Heart left ventricle (tissue), 16 donors: Measurements from ENCODE around the gene LRP5. TPM values are rescaled to one million over a fixed set of nuclear protein-coding genes. Genes with fewer than 3 reads are reported as not detected.
A peak's percentile ranks its signal among the peaks of the same experiment; 100 is the strongest.

Source experiments
- ATAC-seq, 4 donors: fragments of 200-7000 bp; cut with Tn5 transposase; one replicate each; pipeline ENCODE4 v1.9.1; 2020 to 2022; ENCODE audit warnings: moderate library complexity in 4 of 4, mild to moderate bottlenecking in 3 of 4, moderate number of reproducible peaks in 1 of 4
- DNase-seq, 5 donors: peaks; one replicate each; pipeline ENCODE4 v3.0.0-alpha.2; 2020
- H3K27ac ChIP-seq, 12 donors: fragments of 200-600 bp; sonication (generic) in 4 of 12; one replicate each; pipeline versions ENCODE4 v1.5.0 to v1.8.0; 2016 to 2022; ENCODE audit warnings: mild to moderate bottlenecking in 2 of 12
- H3K27me3 ChIP-seq, 9 donors: fragments of 200-600 bp; sonication (generic) in 2 of 9; one replicate each; pipeline versions ENCODE4 v1.5.1 to v1.8.0; 2016 to 2022; ENCODE audit warnings: mild to moderate bottlenecking in 3 of 9
- H3K36me3 ChIP-seq, 9 donors: fragments of 200-600 bp; sonication (generic) in 2 of 9; one replicate each; pipeline versions ENCODE4 v1.5.0 to v1.8.0; 2018 to 2022; ENCODE audit warnings: mild to moderate bottlenecking in 2 of 9
- H3K4me1 ChIP-seq, 12 donors: fragments of 200-600 bp; sonication (generic) in 4 of 12; one replicate each; pipeline versions ENCODE4 v1.5.0 to v1.8.0; 2016 to 2022; ENCODE audit warnings: mild to moderate bottlenecking in 3 of 12
- H3K4me3 ChIP-seq, 12 donors: fragments of 200-600 bp; sonication (generic) in 4 of 12; one replicate each; pipeline versions ENCODE4 v1.5.0 to v1.8.0; 2017 to 2022; ENCODE audit warnings: mild to moderate bottlenecking in 9 of 12, moderate library complexity in 4 of 12
- H3K9me3 ChIP-seq, 12 donors: fragments of 200-600 bp; sonication (generic) in 4 of 12; one replicate each; pipeline versions ENCODE4 v1.5.0 to v1.8.0; 2016 to 2022; ENCODE audit warnings: mild to moderate bottlenecking in 1 of 12
- CTCF ChIP-seq, 12 donors: fragments of 200-600 bp; sonication (generic) in 4 of 12; IDR thresholded peaks; one replicate each; pipeline versions ENCODE4 v1.5.0 to v1.8.0; 2018 to 2022; ENCODE audit warnings: antibody characterized with exemption in 12 of 12, mild to moderate bottlenecking in 5 of 12
- POLR2A ChIP-seq, 2 donors: fragments of 450-650 bp; IDR thresholded peaks; one replicate each; pipeline ENCODE4 v1.6.1; 2017; ENCODE audit warnings: antibody characterized with exemption in 2 of 2, mild to moderate bottlenecking in 2 of 2, moderate library complexity in 2 of 2
- WGBS, 4 donors: extraction: QIAGEN DNeasy Blood & Tissue Kit in 2 of 4; methylation state at CpG; one replicate each; pipeline versions ENCODE4 v1.1.5 to v1.1.7; 2013 to 2018; 5-methylcytosine and 5-hydroxymethylcytosine counted together
- intact Hi-C, 10 donors: fragments of 100-400 bp; cut with DNase I; formaldehyde crosslinking; loops; one replicate each; pipeline versions ENCODE4 v1.11.1 to v1.14.2; 2022
- polyA plus RNA-seq, 2 donors: library from polyadenylated mRNA; stranded (reverse); fragments of 200-250 nt; gene quantifications; one replicate each; pipeline ENCODE4 v1.2.3, GENCODE V29; 2013
- total RNA-seq, 9 donors: library from RNA; depleted of rRNA in 2 of 9; stranded (reverse); fragments of >200 nt in 2 of 9; fragmentation: NEBNext Ultra II Directional in 3 of 9; extraction: Animal tissue kit (Norgen Biotek cat#: 25700) in 3 of 9; gene quantifications; one replicate each; pipeline versions ENCODE4 v1.1.0 to v1.2.4, GENCODE V29; 2016 to 2023
- donor health status: ischemic (EF 13 %, LVEDD 7.1; RV severe dilation, severe dysfunction).
- donor health status: healthy with polysubstance abuse.
- donor health status: DM: no; HTN: yes; CAD: no.
- donor health status: DM: no; HTN: no; CAD: no.
- donor health status: ischemic (EF 25% LVEDD 6.9; RV normal size, moderate dysfunction).
- donor health status: ischemic (EF 25% LVEDD 5.7; RV mildly dilated, moderate dysfunction).
- donor health status: healthy.
- donor health status: DM: yes; HTN: yes; CAD: no.
- donor health status: ischemic (EF 35%, LVEDD 5.7; RV mildly dilated, moderate dysfunction).
- donor health status: nonischemic (EF 11% LVEDD 7.7; RV severe dilation, severe dysfunction).
- donor health status: DM: yes; HTN: yes; CAD: no.
- donor health status: PGD.
- donor health status: ischemic (EF 29% LVEDD 5.4; RV normal size, mild dysfunction).
- donor health status: nonischemic (EF 23%, LVEDD 6.1; RV moderate dilation, normal function).

LRP5 gene
- total and polyA plus RNA-seq, 11 donors, result 30.2 to 62.5 (median 39.8) TPM

GRCh38 chr11:68269414-68270081 lies 42.8 kb upstream of the LRP5 start:
- intact Hi-C loops, result loop anchor here in 4 of 10 donors (5.0 kb wide), 2 partner anchors 57 to 113 kb away; partner anchors contain the start of gene KMT5B (in 1 of the 4)
- Histone ChIP-seq H3K36me3 (peaks cover 0 to 40% (median 35%) of the 10 kb centered on the region in 9 donors), H3K4me3 (peak overlapping the region in 5 of 12 donors; percentile 15 to 95 (median 78)), H3K27me3 (no peaks in the 10 kb centered on the region), H3K4me1 (peaks cover 8 to 49% (median 31%) of the 10 kb centered on the region in 12 donors), H3K9me3 (no peaks in the 10 kb centered on the region), H3K27ac (peak overlapping the region in 7 of 12 donors; percentile 6 to 98 (median 87))
- DNase-seq (peak in 1 of 5 donors; percentile 41), ATAC-seq (peak in 2 of 4 donors; percentile 42 to 49)
- 30 to 45% (median 38%) methylated on average over 10 of the region's 10 CpGs for WGBS, 4 donors
- TF ChIP-seq POLR2A (IDR thresholded peaks at IDR 0.05), result no peak
- TF ChIP-seq CTCF (IDR thresholded peaks at IDR 0.05), result no peak

- ATAC-seq (no peak), DNase-seq (no peak)
- peak overlapping the region in 11 of 12 donors; percentile 87 to 99 (median 97) for H3K27ac ChIP-seq
- H3K27me3 ChIP-seq, result no peaks in the 10 kb centered on the region
- no peaks in the 10 kb centered on the region for H3K9me3 ChIP-seq
- peak overlapping the region in 11 of 12 donors; percentile 52 to 95 (median 82) for H3K4me3 ChIP-seq
- peaks cover 8 to 49% (median 31%) of the 10 kb centered on the region in 12 donors for H3K4me1 ChIP-seq
- intact Hi-C loops, result loop anchor here in 4 of 10 donors (5.0 kb wide), 2 partner anchors 58 to 112 kb away; partner anchors contain the start of gene KMT5B (in 1 of the 4)
- peaks cover 0 to 31% (median 27%) of the 10 kb centered on the region in 9 donors for H3K36me3 ChIP-seq
- WGBS, 4 donors, result 62 to 85% (median 70%) methylated on average over 7 to 8 of the region's 8 CpGs
- TF ChIP-seq CTCF (IDR thresholded peaks at IDR 0.05) (no peak), POLR2A (IDR thresholded peaks at IDR 0.05) (no peak)
These were observed 42.0 kb upstream of the LRP5 start for GRCh38 chr11:68270196-68271022.

GRCh38 chr11:68271023-68271780 lies 41.2 kb upstream of the LRP5 start:
- ATAC-seq (peak; percentile 29 to 66 (median 50)), DNase-seq (peak in 4 of 5 donors; percentile 53 to 73 (median 66))
- Histone ChIP-seq H3K27me3 (no peaks in the 10 kb centered on the region), H3K9me3 (no peaks in the 10 kb centered on the region), H3K4me3 (peak overlapping the region; percentile 52 to 95 (median 82)), H3K4me1 (peaks cover 8 to 48% (median 31%) of the 10 kb centered on the region in 12 donors), H3K36me3 (peaks cover 0 to 23% (median 19%) of the 10 kb centered on the region in 9 donors), H3K27ac (peak overlapping the region; percentile 70 to 99 (median 96))
- intact Hi-C loops, result loop anchor here in 4 of 10 donors (5.0 kb wide), 2 partner anchors 59 to 111 kb away; partner anchors contain the start of gene KMT5B (in 1 of the 4)
- WGBS, 4 donors, result 2 to 4% (median 3%) methylated on average over 22 to 23 of the region's 23 CpGs
- TF ChIP-seq POLR2A (IDR thresholded peaks at IDR 0.05), result no peak
- TF ChIP-seq CTCF (IDR thresholded peaks at IDR 0.05), result peak; percentile 18 to 59 (median 46)
